Measurements from ENCODE around the gene SESN3.
"Not testable (repeated sequence)": the region's sequence is repeated elsewhere in the genome, so short reads cannot be mapped to it uniquely, and the experiment has no call there.

SESN3 gene

DNA sequence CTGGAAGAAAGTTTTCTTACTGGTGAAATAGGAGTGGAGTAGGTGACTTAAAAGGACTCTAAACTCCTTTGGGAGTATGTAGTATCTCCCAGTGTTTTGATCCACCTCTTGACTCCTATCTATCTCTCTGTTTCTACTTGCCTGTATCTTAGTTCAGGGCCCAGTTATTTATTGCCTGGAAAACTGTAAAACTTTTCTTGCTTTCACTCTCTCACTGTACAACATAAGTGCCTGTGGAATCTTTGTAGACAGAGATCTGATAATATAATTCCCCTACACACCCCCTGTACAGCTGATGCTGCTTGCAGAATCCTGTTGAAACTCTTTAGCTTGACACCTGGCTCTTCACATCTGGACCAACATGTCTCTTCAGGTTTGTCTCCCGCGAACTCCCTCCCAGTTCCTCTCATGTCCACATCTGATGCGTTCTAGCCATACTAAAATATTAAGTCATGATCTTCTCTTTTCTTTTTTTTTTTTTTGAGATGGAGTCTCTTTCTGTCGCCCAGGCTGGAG lies 26.5 kb upstream of the SESN3 start:
- FAIRE-seq: no peak
- no peak for TF ChIP-seq POLR2A (IDR thresholded peaks at IDR 0.05; ENCODE audit: low read depth, low read length)
- no peak for DNase-seq (ENCODE audit: insufficient read length, low spot score)

- DNase-seq (ENCODE audit: insufficient read length, low spot score): no peak
- FAIRE-seq: no peak
- no peak for TF ChIP-seq POLR2A (IDR thresholded peaks at IDR 0.05; ENCODE audit: low read depth, low read length)
Observed at GRCh38 chr11:95256321-95256779, 25.3 kb upstream of the SESN3 start.

- no peak for FAIRE-seq
- no peak for DNase-seq (ENCODE audit: insufficient read length, low spot score)
- no peak for TF ChIP-seq POLR2A (IDR thresholded peaks at IDR 0.05; ENCODE audit: low read depth, low read length)
Observed at GRCh38 chr11:95255251-95256145, 24.5 kb upstream of the SESN3 start.

DNA sequence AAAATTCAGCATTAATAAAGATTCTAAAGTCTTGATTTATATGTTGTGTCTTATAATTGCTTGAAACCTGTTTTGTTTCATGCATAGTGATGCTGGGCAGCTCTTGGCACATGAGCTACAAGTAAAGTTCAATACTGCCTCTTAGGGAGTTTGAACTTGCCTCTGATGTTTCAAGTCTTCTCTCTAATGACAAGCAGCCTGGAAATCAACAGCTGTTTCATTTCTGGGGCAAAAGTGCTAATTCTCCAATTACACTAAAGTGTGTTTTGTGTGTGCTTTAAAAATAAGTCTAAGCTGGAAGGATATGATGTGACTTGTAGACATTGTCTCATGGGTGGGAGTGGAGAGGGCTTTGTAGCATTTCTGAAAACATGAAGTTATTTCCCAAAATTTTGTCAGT lies 23.7 kb upstream of the SESN3 start:
- no peak for FAIRE-seq
- no peak for DNase-seq (ENCODE audit: insufficient read length, low spot score)

GRCh38 chr11:95254131-95254704 lies 23.2 kb upstream of the SESN3 start:
- DNase-seq (ENCODE audit: insufficient read length, low spot score): peak; percentile 22
- peak; percentile 82 for FAIRE-seq
- no peak for TF ChIP-seq POLR2A (IDR thresholded peaks at IDR 0.05; ENCODE audit: low read depth, low read length)

More for the DNA sequence above, 23.7 kb upstream of the SESN3 start:
- TF ChIP-seq POLR2A (IDR thresholded peaks at IDR 0.05; ENCODE audit: low read depth, low read length): no peak

GRCh38 chr11:95253141-95253540 lies 22.1 kb upstream of the SESN3 start:
- DNase-seq (ENCODE audit: insufficient read length, low spot score): no peak
- TF ChIP-seq POLR2A (IDR thresholded peaks at IDR 0.05; ENCODE audit: low read depth, low read length): no peak
- no peak for FAIRE-seq

GRCh38 chr11:95252586-95252985 lies 21.6 kb upstream of the SESN3 start:
- DNase-seq (ENCODE audit: insufficient read length, low spot score): no peak
- TF ChIP-seq POLR2A (IDR thresholded peaks at IDR 0.05; ENCODE audit: low read depth, low read length): no peak
- FAIRE-seq: no peak

GRCh38 chr11:95251896-95252295 lies 20.9 kb upstream of the SESN3 start:
- DNase-seq (ENCODE audit: insufficient read length, low spot score); FAIRE-seq: not testable (repeated sequence)

DNA sequence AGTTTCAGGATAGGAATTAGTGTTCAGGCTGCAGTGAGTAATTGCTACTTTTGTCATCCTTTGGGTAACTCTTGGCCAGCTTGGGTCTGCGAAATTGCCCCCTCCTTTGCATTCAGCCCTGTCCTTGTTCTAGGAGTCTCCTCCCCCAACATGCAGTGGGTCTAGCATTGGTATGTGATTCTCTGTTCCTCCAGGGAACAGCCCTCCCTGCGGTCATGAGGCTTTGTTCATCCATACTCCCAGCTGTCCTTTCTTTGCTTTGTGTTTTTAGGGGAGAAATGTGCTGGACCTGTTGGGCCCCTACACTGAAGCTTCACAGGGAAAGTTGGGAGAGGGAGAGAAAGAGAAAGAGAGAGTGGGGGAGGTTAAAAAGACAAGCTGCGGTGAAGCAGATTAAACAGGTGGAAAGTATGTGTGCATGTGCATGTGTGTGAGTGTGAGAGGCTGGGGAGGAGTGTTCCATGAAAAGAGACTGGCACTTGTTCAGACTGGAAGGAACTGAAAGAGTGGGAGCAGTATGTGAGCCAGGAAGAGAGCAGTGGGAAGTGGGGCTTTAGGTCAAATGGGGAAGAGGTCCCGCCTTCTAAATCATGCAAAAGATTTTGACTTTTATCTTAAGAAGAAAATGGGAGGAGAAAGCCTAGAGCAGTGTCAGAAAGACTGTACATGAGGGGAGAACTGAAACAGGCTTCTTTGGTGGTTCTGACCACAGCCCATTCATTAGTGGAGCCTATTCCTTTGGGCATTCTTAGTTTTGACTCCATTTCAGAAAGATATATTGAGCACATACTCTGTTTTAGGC lies 17.9 kb upstream of the SESN3 start:
- FAIRE-seq (no peak), DNase-seq (ENCODE audit: insufficient read length, low spot score) (no peak)
- no peak for TF ChIP-seq POLR2A (IDR thresholded peaks at IDR 0.05; ENCODE audit: low read depth, low read length)

DNA sequence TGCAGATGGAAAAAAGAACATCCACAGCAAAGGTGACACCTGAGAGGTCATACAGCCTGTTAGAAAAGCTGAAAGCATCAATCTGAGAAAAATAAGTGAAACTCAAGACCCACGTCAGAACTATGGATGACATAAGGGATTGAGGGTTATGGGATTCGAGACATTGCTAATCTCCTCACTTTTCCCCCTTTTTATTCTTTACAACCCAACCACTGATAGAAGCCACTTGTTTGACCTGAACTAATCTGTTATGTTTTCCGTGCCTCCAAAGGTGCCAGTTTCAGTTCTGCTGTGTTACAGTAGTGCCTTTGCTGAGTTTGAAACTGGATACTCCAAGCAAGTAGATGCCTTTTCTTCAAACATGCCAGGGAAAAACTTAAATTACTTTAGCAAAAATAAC lies 16.9 kb upstream of the SESN3 start:
- TF ChIP-seq POLR2A (IDR thresholded peaks at IDR 0.05; ENCODE audit: low read depth, low read length): no peak
- DNase-seq (ENCODE audit: insufficient read length, low spot score) (no peak), FAIRE-seq (no peak)

DNA sequence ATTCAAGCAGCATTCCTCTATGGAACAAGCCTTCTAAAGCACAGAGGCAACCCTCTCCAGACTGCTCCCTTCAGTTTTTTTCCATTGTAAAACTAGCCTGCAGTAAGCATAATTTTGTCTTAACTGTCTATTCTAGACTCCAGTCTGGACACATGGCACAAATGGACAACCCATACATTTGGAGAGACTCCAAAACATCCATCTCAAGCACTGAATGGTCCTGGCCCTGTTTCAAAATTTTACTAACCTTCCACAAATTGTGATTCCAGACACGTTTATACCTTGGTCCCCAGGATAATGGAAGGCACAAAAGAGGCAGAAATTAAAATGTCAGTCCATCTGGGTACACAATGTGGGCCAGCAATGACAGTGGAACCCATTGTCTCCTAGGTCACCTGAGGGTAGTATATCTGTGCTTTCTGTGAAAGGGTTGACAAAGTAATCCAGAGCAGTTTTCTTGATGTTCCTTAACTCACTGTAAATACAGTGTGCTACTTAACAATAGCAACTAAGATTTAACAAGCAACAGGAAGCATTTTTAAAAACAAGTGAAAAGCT lies 16.2 kb upstream of the SESN3 start:
- TF ChIP-seq POLR2A (IDR thresholded peaks at IDR 0.05; ENCODE audit: low read depth, low read length): no peak
- no peak for DNase-seq (ENCODE audit: insufficient read length, low spot score)
- no peak for FAIRE-seq

- FAIRE-seq (no peak), DNase-seq (ENCODE audit: insufficient read length, low spot score) (no peak)
- no peak for TF ChIP-seq POLR2A (IDR thresholded peaks at IDR 0.05; ENCODE audit: low read depth, low read length)
Observed at GRCh38 chr11:95245581-95245980, 14.6 kb upstream of the SESN3 start.

DNA sequence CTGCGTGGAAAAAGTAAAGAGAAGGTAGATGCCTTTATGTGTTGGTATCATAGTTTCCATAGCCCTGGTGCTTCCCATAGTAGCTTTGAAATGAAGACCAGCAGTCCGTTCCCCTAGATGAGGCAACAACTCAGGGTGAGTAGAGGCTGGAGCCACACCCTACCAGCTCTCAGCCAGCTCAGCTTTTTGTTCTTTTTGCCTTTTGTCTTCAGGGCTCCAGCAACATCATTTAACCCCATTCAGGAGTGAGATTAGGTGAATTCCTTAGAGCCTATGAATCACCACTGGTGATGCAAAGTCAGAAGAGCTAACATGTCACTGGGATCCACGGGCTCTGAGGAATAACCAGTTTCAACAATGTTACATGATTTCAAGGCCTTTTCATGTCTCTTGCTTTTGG lies 14.0 kb upstream of the SESN3 start:
- no peak for FAIRE-seq
- no peak for DNase-seq (ENCODE audit: insufficient read length, low spot score)
- TF ChIP-seq POLR2A (IDR thresholded peaks at IDR 0.05; ENCODE audit: low read depth, low read length): no peak

DNA sequence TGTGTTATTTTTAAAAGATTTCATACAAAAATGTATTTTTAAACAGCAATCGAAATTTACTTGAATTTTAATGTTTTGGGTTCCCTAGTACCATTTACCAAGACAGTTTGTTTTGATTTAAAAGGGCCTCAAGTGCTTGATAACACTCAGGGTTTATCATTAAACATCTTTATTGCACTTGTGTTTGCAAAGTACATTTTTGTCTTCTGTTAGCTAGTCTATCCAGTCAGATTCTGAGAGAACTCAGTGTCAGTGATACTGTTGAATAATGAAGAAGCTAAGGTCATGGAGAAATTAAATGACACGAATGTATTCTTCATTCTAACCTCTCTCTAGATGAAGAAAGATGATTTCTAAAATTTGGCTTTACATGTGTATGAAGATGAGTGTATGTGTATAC lies 12.7 kb upstream of the SESN3 start:
- FAIRE-seq: no peak
- TF ChIP-seq POLR2A (IDR thresholded peaks at IDR 0.05; ENCODE audit: low read depth, low read length): no peak
- no peak for DNase-seq (ENCODE audit: insufficient read length, low spot score)

All from H54 (cell line).